Measurements from ENCODE around the gene S1PR4. TPM values are rescaled to one million over a fixed set of nuclear protein-coding genes. Genes with fewer than 3 reads are reported as not detected.
"Not testable (repeated sequence)": the region's sequence is repeated elsewhere in the genome, so short reads cannot be mapped to it uniquely, and the experiment has no call there.

The S1PR4 gene
- total and polyA plus RNA-seq, 4 donors = 7.3 to 40.5 (median 16.8) TPM

GRCh38 chr19:3152419-3152780, 26.2 kb upstream of the S1PR4 start:
- TF ChIP-seq, protein P1, sequence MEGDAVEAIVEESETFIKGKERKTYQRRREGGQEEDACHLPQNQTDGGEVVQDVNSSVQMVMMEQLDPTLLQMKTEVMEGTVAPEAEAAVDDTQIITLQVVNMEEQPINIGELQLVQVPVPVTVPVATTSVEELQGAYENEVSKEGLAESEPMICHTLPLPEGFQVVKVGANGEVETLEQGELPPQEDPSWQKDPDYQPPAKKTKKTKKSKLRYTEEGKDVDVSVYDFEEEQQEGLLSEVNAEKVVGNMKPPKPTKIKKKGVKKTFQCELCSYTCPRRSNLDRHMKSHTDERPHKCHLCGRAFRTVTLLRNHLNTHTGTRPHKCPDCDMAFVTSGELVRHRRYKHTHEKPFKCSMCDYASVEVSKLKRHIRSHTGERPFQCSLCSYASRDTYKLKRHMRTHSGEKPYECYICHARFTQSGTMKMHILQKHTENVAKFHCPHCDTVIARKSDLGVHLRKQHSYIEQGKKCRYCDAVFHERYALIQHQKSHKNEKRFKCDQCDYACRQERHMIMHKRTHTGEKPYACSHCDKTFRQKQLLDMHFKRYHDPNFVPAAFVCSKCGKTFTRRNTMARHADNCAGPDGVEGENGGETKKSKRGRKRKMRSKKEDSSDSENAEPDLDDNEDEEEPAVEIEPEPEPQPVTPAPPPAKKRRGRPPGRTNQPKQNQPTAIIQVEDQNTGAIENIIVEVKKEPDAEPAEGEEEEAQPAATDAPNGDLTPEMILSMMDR (IDR thresholded peaks at IDR 0.05; ENCODE audit: control extremely low read depth, extremely low read depth) = no peak
- Histone ChIP-seq H3K9me3 (ENCODE audit: control insufficient read depth in 4 of 4, insufficient read depth in 3 of 4, low read length in 3 of 4) (peaks cover 0 to 2% (median 0%) of the 10 kb centered on the region in 4 donors), H3K36me3 (ENCODE audit: control insufficient read depth in 4 of 4, insufficient read depth in 4 of 4, low read length in 4 of 4) (peaks cover 0 to 22% (median 0%) of the 10 kb centered on the region in 4 donors), H3K27ac (ENCODE audit: low read depth in 1 of 2, low read length in 1 of 2) (peak overlapping the region in 1 of 2 donors; percentile 2), H3K9ac (ENCODE audit: insufficient read depth in 1 of 2, low read length in 2 of 2) (no peak overlapping the region), H3K27me3 (ENCODE audit: control insufficient read depth in 3 of 3, insufficient read depth in 3 of 3, low read length in 2 of 3) (peaks cover 0 to 7% (median 0%) of the 10 kb centered on the region in 3 donors), H3K4me3 (no peak overlapping the region), H3K4me1 (ENCODE audit: control insufficient read depth in 5 of 5, insufficient read depth in 5 of 5, low read length in 5 of 5) (peaks cover 0 to 4% (median 0%) of the 10 kb centered on the region in 5 donors)
- WGBS, 2 donors = 91 to 93% methylated on average over 3 of the region's 3 CpGs
- DNase-seq (no peak), ATAC-seq (ENCODE audit: insufficient read depth, low FRiP score) (no peak)

DNA sequence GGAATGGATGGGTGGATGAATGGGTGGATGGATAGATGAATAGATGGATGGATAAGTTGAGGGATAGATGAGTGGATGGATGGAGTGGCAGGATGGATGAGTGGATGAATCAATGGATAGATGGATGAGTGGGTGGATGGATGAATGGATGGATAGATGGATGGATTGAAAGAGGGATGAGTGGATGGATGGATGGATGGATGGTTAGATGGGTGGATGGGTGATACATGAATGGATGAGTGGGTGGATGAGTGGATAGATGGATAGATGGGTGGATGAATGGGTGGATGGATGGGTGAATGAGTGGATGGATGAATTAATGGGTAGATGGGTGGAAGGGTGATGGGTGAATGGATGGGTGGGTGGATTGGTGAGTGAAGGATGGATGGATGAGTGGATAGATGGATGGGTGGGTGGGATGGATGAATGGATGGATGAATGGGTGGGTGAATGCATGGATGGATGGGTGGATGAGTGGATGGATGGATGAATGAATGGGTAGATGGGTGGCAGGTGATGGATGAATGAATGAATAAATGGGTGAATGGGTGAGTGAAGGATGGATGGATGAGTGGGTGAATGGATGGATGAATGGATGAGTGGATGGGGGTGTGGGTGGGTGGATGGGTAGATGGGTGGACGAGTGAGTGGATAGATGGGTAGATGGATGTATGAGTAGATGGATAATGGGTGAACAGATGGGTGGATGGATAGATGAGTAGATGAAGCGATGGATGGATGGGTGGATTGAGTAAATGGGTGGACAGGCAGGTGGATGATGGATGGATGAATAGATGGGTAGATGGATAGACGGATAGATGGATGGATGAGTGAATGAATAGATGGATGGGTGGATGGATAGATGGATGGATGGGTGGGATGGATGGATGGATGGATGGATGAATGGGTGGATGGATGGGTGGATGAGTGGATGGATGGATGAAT, 25.0 kb upstream of the S1PR4 start:
- 93 to 97% methylated on average over 3 of the region's 3 CpGs for WGBS, 2 donors
- peak overlapping the region in 1 of 2 donors; percentile 4 for H3K27ac ChIP-seq (ENCODE audit: low read depth in 1 of 2, low read length in 1 of 2)
- H3K36me3 ChIP-seq (ENCODE audit: control insufficient read depth in 4 of 4, insufficient read depth in 4 of 4, low read length in 4 of 4) = peaks cover 0 to 21% (median 0%) of the 10 kb centered on the region in 4 donors

GRCh38 chr19:3154447-3154846, 24.1 kb upstream of the S1PR4 start:
- peak overlapping the region; percentile 42 for H3K4me3 ChIP-seq
- ATAC-seq (ENCODE audit: insufficient read depth, low FRiP score); H3K27me3 ChIP-seq (ENCODE audit: control insufficient read depth in 3 of 3, insufficient read depth in 3 of 3, low read length in 2 of 3); DNase-seq; H3K9me3 ChIP-seq (ENCODE audit: control insufficient read depth in 4 of 4, insufficient read depth in 3 of 4, low read length in 3 of 4); H3K4me1 ChIP-seq (ENCODE audit: control insufficient read depth in 5 of 5, insufficient read depth in 5 of 5, low read length in 5 of 5); H3K9ac ChIP-seq (ENCODE audit: insufficient read depth in 1 of 2, low read length in 2 of 2): not testable (repeated sequence)
- WGBS, 2 donors = 94 to 97% methylated on average over 3 of the region's 3 CpGs
- peak overlapping the region; percentile 60 to 89 for H3K27ac ChIP-seq (ENCODE audit: low read depth in 1 of 2, low read length in 1 of 2)
- H3K36me3 ChIP-seq (ENCODE audit: control insufficient read depth in 4 of 4, insufficient read depth in 4 of 4, low read length in 4 of 4) = peaks cover 0 to 18% (median 0%) of the 10 kb centered on the region in 4 donors

More for the DNA sequence above, 25.0 kb upstream of the S1PR4 start:
- peaks cover 0 to 2% (median 0%) of the 10 kb centered on the region in 4 donors for H3K9me3 ChIP-seq (ENCODE audit: control insufficient read depth in 4 of 4, insufficient read depth in 3 of 4, low read length in 3 of 4)
- no peak for DNase-seq
- H3K9ac ChIP-seq (ENCODE audit: insufficient read depth in 1 of 2, low read length in 2 of 2) = no peak overlapping the region
- ATAC-seq (ENCODE audit: insufficient read depth, low FRiP score) = no peak
- H3K4me1 ChIP-seq (ENCODE audit: control insufficient read depth in 5 of 5, insufficient read depth in 5 of 5, low read length in 5 of 5) = peaks cover 0 to 4% (median 0%) of the 10 kb centered on the region in 5 donors
- H3K27me3 ChIP-seq (ENCODE audit: control insufficient read depth in 3 of 3, insufficient read depth in 3 of 3, low read length in 2 of 3) = peaks cover 0 to 7% (median 0%) of the 10 kb centered on the region in 3 donors
- no peak overlapping the region for H3K4me3 ChIP-seq
- TF ChIP-seq, protein P1 (IDR thresholded peaks at IDR 0.05; ENCODE audit: control extremely low read depth, extremely low read depth) = no peak

All from lung (tissue), 12 donors.